Erythroblast (primary cell): ENCODE data around the gene RNF11.

Source experiments
- GATA1 ChIP-seq: IDR thresholded peaks from 2 replicates; pipeline ENCODE4 v1.6.1; 2011; ENCODE audit warnings: low read depth, mild to moderate bottlenecking, control low read depth, low read length, moderate library complexity
- POLR2A ChIP-seq: IDR thresholded peaks from 2 replicates; pipeline ENCODE4 v1.6.1; 2011; ENCODE audit warnings: mild to moderate bottlenecking, low read length

- TF ChIP-seq POLR2A (no peak), GATA1 (no peak)
These were observed 75.8 kb downstream of the RNF11 start for GRCh38 chr1:51311826-51312225.
